Measurements from ENCODE around the gene ROBO1. TPM values are rescaled to one million over a fixed set of nuclear protein-coding genes. Genes with fewer than 3 reads are reported as not detected.

Gene ROBO1
- total and polyA plus RNA-seq, 2 of the 13 experiments (the other 11 are each of a cell fraction or from before 2014, with no cell fraction given) = 52.2 to 71.0 TPM

DNA sequence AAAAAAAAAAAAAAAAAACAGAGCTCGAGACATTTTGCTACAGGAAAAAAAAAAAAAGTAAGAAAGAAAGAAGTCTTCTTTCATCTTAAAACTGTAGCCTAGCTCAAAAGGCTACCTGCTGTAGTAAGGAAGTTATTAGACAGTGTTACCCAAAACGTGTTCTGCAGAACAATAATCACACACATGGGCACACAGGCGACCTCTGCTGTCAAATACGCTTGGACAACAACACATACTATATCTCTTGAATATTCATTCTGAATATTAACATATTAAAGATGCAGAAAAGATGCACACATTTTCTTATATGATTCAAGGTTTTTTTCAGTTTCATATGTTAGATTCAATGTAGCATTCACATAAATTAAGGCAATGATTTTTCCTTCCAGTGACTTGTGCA lies 215.8 kb downstream of the ROBO1 start:
- H3K4me3 ChIP-seq (replicated peaks in 1 of 3; ENCODE audit: insufficient read depth in 1 of 3, low read depth in 2 of 3, low read length in 3 of 3) = no peak overlapping the region
- H3K9ac ChIP-seq (ENCODE audit: insufficient read depth, low read depth, low read length) = no peak overlapping the region
- no peak overlapping the region for H3K27ac ChIP-seq (ENCODE audit: extremely low read length, insufficient read depth, low read length)
- FAIRE-seq = no peak
- H2AFZ ChIP-seq (ENCODE audit: low read length) = no peak overlapping the region
- no peak for TF ChIP-seq HMG20A (CRISPR knock-in tag; IDR thresholded peaks at IDR 0.05; ENCODE audit: borderline replicate concordance)
- no peaks in the 10 kb centered on the region for H3K9me3 ChIP-seq (ENCODE audit: low read length)
- H3K27me3 ChIP-seq (ENCODE audit: control insufficient read depth in 1 of 2, insufficient read depth in 2 of 2, low read length in 2 of 2) = no peaks in the 10 kb centered on the region
- CTCF ChIA-PET (ENCODE audit: low intra/inter-chr PET ratio, low total read pairs) = no interaction called here
- H3K79me2 ChIP-seq (ENCODE audit: insufficient read depth, low read length) = no peaks in the 10 kb centered on the region
- H4K20me1 ChIP-seq (ENCODE audit: insufficient read depth, low read length) = no peaks in the 10 kb centered on the region
- POLR2A ChIA-PET = no interaction called here
- in situ Hi-C loops (cut with HindIII; ENCODE audit: extremely low pct_ligation_motif_present, low pct_unique_long_range_greater_than_20kb) = no loop called here
- intact Hi-C loops (cut with micrococcal nuclease; ENCODE audit: unreplicated experiment) = no loop called here
- H3K4me2 ChIP-seq (ENCODE audit: low read depth, low read length) = no peak overlapping the region
- DNase-seq (ENCODE audit: low spot score) = no peak
- 3% methylated on average over 4 of the region's 4 CpGs for WGBS (ENCODE audit: low lambda C conversion rate)
- H3K4me1 ChIP-seq (ENCODE audit: insufficient read depth, low read length) = no peaks in the 10 kb centered on the region
- BruUV-seq (replicated peaks) = no TSS peak
- H3K36me3 ChIP-seq (replicated peaks in 1 of 2; ENCODE audit: control insufficient read depth in 1 of 2, insufficient read depth in 2 of 2, low read length in 2 of 2) = no peaks in the 10 kb centered on the region
- ATAC-seq = no peak

DNA sequence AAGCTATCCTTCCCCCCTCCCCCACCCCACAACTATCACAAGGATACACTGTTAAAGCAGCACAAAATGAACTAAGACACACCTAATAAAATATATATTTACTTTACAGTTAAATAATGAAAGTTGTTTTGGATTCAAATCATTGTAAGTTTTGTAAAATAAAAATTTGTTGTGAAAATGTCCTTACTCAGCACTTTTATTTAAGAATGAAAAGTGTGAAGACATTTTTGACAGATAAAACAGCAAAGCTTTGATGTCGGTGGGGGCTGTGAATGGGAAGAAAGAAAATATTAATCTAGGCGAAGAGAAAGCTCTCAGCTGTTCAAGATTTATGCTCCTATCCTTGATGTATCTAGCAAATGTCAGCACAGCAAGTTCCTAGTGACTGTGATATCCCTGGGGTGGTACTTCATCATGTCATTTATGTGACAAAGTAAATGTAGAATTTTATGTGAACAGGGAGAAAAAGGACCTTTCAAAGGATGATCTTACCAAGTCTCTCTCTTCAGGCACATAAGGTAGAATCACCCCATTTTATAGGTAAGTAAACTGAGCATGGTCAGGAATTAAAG lies 216.4 kb downstream of the ROBO1 start:
- no peak for DNase-seq (ENCODE audit: low spot score)
- H3K27ac ChIP-seq (ENCODE audit: extremely low read length, insufficient read depth, low read length) = no peak overlapping the region
- no peak overlapping the region for H3K4me3 ChIP-seq (replicated peaks in 1 of 3; ENCODE audit: insufficient read depth in 1 of 3, low read depth in 2 of 3, low read length in 3 of 3)
- FAIRE-seq = no peak
- ChIA-PET CTCF (ENCODE audit: low intra/inter-chr PET ratio, low total read pairs) (no interaction called here), POLR2A (no interaction called here)
- in situ Hi-C loops (cut with HindIII; ENCODE audit: extremely low pct_ligation_motif_present, low pct_unique_long_range_greater_than_20kb) = no loop called here
- BruUV-seq (replicated peaks) = no TSS peak
- no peaks in the 10 kb centered on the region for H3K9me3 ChIP-seq (ENCODE audit: low read length)
- WGBS (ENCODE audit: low lambda C conversion rate) = 35% methylated on average over 2 of the region's 2 CpGs
- H3K79me2 ChIP-seq (ENCODE audit: insufficient read depth, low read length) = no peaks in the 10 kb centered on the region
- H4K20me1 ChIP-seq (ENCODE audit: insufficient read depth, low read length) = no peaks in the 10 kb centered on the region
- no peaks in the 10 kb centered on the region for H3K36me3 ChIP-seq (replicated peaks in 1 of 2; ENCODE audit: control insufficient read depth in 1 of 2, insufficient read depth in 2 of 2, low read length in 2 of 2)
- no peaks in the 10 kb centered on the region for H3K4me1 ChIP-seq (ENCODE audit: insufficient read depth, low read length)
- TF ChIP-seq MAFF (IDR thresholded peaks at IDR 0.05; ENCODE audit: low read depth, low read length) (peak; percentile 90), ZBTB46 (CRISPR knock-in tag; IDR thresholded peaks at IDR 0.05; ENCODE audit: borderline replicate concordance) (no peak), MAFK (conservative IDR thresholded peaks at IDR 0.05 in 1 of 2, IDR thresholded peaks at IDR 0.05 in 1 of 2; ENCODE audit: low read length in 2 of 2) (peak; percentile 77 to 96)
- TF ChIP-seq, protein P1, sequence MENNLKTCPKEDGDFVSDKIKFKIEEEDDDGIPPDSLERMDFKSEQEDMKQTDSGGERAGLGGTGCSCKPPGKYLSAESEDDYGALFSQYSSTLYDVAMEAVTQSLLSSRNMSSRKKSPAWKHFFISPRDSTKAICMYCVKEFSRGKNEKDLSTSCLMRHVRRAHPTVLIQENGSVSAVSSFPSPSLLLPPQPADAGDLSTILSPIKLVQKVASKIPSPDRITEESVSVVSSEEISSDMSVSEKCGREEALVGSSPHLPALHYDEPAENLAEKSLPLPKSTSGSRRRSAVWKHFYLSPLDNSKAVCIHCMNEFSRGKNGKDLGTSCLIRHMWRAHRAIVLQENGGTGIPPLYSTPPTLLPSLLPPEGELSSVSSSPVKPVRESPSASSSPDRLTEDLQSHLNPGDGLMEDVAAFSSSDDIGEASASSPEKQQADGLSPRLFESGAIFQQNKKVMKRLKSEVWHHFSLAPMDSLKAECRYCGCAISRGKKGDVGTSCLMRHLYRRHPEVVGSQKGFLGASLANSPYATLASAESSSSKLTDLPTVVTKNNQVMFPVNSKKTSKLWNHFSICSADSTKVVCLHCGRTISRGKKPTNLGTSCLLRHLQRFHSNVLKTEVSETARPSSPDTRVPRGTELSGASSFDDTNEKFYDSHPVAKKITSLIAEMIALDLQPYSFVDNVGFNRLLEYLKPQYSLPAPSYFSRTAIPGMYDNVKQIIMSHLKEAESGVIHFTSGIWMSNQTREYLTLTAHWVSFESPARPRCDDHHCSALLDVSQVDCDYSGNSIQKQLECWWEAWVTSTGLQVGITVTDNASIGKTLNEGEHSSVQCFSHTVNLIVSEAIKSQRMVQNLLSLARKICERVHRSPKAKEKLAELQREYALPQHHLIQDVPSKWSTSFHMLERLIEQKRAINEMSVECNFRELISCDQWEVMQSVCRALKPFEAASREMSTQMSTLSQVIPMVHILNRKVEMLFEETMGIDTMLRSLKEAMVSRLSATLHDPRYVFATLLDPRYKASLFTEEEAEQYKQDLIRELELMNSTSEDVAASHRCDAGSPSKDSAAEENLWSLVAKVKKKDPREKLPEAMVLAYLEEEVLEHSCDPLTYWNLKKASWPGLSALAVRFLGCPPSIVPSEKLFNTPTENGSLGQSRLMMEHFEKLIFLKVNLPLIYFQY (CRISPR knock-in tag; IDR thresholded peaks at IDR 0.05; ENCODE audit: borderline replicate concordance) = no peak
- TF ChIP-seq, protein P2, sequence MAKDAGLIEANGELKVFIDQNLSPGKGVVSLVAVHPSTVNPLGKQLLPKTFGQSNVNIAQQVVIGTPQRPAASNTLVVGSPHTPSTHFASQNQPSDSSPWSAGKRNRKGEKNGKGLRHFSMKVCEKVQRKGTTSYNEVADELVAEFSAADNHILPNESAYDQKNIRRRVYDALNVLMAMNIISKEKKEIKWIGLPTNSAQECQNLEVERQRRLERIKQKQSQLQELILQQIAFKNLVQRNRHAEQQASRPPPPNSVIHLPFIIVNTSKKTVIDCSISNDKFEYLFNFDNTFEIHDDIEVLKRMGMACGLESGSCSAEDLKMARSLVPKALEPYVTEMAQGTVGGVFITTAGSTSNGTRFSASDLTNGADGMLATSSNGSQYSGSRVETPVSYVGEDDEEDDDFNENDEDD (CRISPR knock-in tag; IDR thresholded peaks at IDR 0.05; ENCODE audit: borderline replicate concordance) = no peak
- intact Hi-C loops (cut with micrococcal nuclease; ENCODE audit: unreplicated experiment) = no loop called here
- no peak overlapping the region for H3K4me2 ChIP-seq (ENCODE audit: low read depth, low read length)
- H3K27me3 ChIP-seq (ENCODE audit: control insufficient read depth in 1 of 2, insufficient read depth in 2 of 2, low read length in 2 of 2) = no peaks in the 10 kb centered on the region
- no peak overlapping the region for H3K9ac ChIP-seq (ENCODE audit: insufficient read depth, low read depth, low read length)
- no peak overlapping the region for H2AFZ ChIP-seq (ENCODE audit: low read length)
- ATAC-seq = no peak
